ENCODE results near the gene ROBO2. TPM values are rescaled to one million over a fixed set of nuclear protein-coding genes. Genes with fewer than 3 reads are reported as not detected.

The ROBO2 gene
- total RNA-seq, 1 experiment from 2014 or later, result not detected

DNA sequence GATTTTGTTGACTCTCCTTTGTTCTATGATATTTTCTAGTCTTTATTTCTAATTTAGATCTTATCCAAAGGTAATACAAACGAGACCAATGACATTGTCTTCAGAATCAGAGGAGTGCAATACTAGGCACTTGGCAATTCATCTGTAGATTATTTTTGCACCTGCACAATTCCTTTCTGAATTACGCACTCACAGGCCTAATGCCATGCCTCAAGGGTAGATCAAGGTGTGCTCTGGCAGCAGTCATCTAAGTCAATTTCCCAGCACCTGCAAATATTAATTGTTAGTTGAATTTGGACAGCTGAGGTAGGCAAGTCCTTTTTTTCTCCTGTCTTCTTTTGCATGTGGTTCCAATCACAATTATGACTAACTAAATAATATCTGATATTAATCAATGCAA, 653.2 kb downstream of the ROBO2 start:
- DNase-seq (ENCODE audit: low read depth, low spot score), result no peak
- no TSS peak for BruUV-seq (replicated peaks)
- no peaks in the 10 kb centered on the region for H4K20me1 ChIP-seq (ENCODE audit: insufficient read depth)
- H3K27me3 ChIP-seq (ENCODE audit: insufficient read depth, low read length), result no peaks in the 10 kb centered on the region
- TF ChIP-seq FOSL1 (IDR thresholded peaks at IDR 0.05; ENCODE audit: low read depth) (no peak), SRF (IDR thresholded peaks at IDR 0.05; ENCODE audit: low read depth) (no peak), ELF1 (IDR thresholded peaks at IDR 0.05; ENCODE audit: borderline replicate concordance, low read depth) (no peak), CEBPB (IDR thresholded peaks at IDR 0.05; ENCODE audit: low read depth) (no peak), CTCF (IDR thresholded peaks at IDR 0.05 in 2 of 3, conservative IDR thresholded peaks at IDR 0.05 in 1 of 3; ENCODE audit: borderline replicate concordance in 1 of 3, insufficient read depth in 1 of 3, low read depth in 2 of 3, low read length in 2 of 3) (no peak), EZH2phosphoT487 (IDR thresholded peaks at IDR 0.05; ENCODE audit: borderline replicate concordance) (no peak)
- H2AFZ ChIP-seq (ENCODE audit: low read depth, low read length, poor library complexity, severe bottlenecking), result no peak overlapping the region
- intact Hi-C loops (cut with micrococcal nuclease), result no loop called here
- ChIA-PET POLR2A (no interaction called here), RAD21 (ENCODE audit: low non-redundant PET in 1 of 2, low total read pairs in 2 of 2, uncharacterized antibody in 2 of 2, unreplicated experiment in 2 of 2) (no interaction called here), CTCF (no interaction called here)
- no peak overlapping the region for H3K27ac ChIP-seq (ENCODE audit: low read depth, low read length)
- H3K9ac ChIP-seq (ENCODE audit: low read length), result no peak overlapping the region
- H3K9me3 ChIP-seq (ENCODE audit: control insufficient read depth in 1 of 2, insufficient read depth in 1 of 2, low read depth in 1 of 2, low read length in 2 of 2), result peaks cover 7 to 14% of the 10 kb centered on the region in 2 experiments; a peak in 1 of 4 replicates
- H3K4me2 ChIP-seq (ENCODE audit: low read length), result no peak overlapping the region
- no peaks in the 10 kb centered on the region for H3K4me1 ChIP-seq (ENCODE audit: control insufficient read depth in 1 of 2, insufficient read depth in 2 of 2, low read length in 2 of 2)
- H3K79me2 ChIP-seq (ENCODE audit: insufficient read depth, low read length), result no peaks in the 10 kb centered on the region
- no peak for ATAC-seq
- no peak overlapping the region for H3K4me3 ChIP-seq (replicated peaks in 1 of 2; ENCODE audit: low read depth in 1 of 2, low read length in 2 of 2)
- no peaks in the 10 kb centered on the region; a peak in 1 of 4 replicates for H3K36me3 ChIP-seq (ENCODE audit: control insufficient read depth in 1 of 2, insufficient read depth in 2 of 2, low read length in 2 of 2)
- H3K9me2 ChIP-seq (ENCODE audit: insufficient read depth), result no peaks in the 10 kb centered on the region

- no peaks in the 10 kb centered on the region; a peak in 2 of 4 replicates for H3K9me3 ChIP-seq (ENCODE audit: control insufficient read depth in 1 of 2, insufficient read depth in 1 of 2, low read depth in 1 of 2, low read length in 2 of 2)
- POLR2A ChIA-PET, result no interaction called here
- intact Hi-C loops (cut with micrococcal nuclease), result no loop called here
- H2AFZ ChIP-seq (ENCODE audit: low read depth, low read length, poor library complexity, severe bottlenecking), result no peak overlapping the region
- H3K4me2 ChIP-seq (ENCODE audit: low read length), result no peak overlapping the region
- no peak for ATAC-seq
- no peaks in the 10 kb centered on the region for H3K9me2 ChIP-seq (ENCODE audit: insufficient read depth)
- BruUV-seq (replicated peaks), result no TSS peak
- no peaks in the 10 kb centered on the region for H3K27me3 ChIP-seq (ENCODE audit: insufficient read depth, low read length)
- H3K4me3 ChIP-seq (replicated peaks in 1 of 2; ENCODE audit: low read depth in 1 of 2, low read length in 2 of 2), result no peak overlapping the region
- H4K20me1 ChIP-seq (ENCODE audit: insufficient read depth), result no peaks in the 10 kb centered on the region
- CTCF ChIA-PET, result no interaction called here
- H3K36me3 ChIP-seq (ENCODE audit: control insufficient read depth in 1 of 2, insufficient read depth in 2 of 2, low read length in 2 of 2), result no peaks in the 10 kb centered on the region
- no peak overlapping the region for H3K27ac ChIP-seq (ENCODE audit: low read depth, low read length)
- RAD21 ChIA-PET (ENCODE audit: low non-redundant PET in 1 of 2, low total read pairs in 2 of 2, uncharacterized antibody in 2 of 2, unreplicated experiment in 2 of 2), result no interaction called here
- no peak for DNase-seq (ENCODE audit: low read depth, low spot score)
- H3K79me2 ChIP-seq (ENCODE audit: insufficient read depth, low read length), result no peaks in the 10 kb centered on the region
- H3K9ac ChIP-seq (ENCODE audit: low read length), result no peak overlapping the region
- H3K4me1 ChIP-seq (ENCODE audit: control insufficient read depth in 1 of 2, insufficient read depth in 2 of 2, low read length in 2 of 2), result no peaks in the 10 kb centered on the region
- no peak for TF ChIP-seq RAD21 (IDR thresholded peaks at IDR 0.05; ENCODE audit: low read depth)
- no peak for TF ChIP-seq CBX3 (IDR thresholded peaks at IDR 0.05; ENCODE audit: low read depth)
- TF ChIP-seq ELF1 (IDR thresholded peaks at IDR 0.05; ENCODE audit: borderline replicate concordance, low read depth), result no peak
- TF ChIP-seq FOSL1 (IDR thresholded peaks at IDR 0.05; ENCODE audit: low read depth), result no peak
- no peak for TF ChIP-seq SP1 (IDR thresholded peaks at IDR 0.05; ENCODE audit: low read depth)
- TF ChIP-seq SIN3A (IDR thresholded peaks at IDR 0.05; ENCODE audit: low read depth), result no peak
- TF ChIP-seq YY1 (IDR thresholded peaks at IDR 0.05; ENCODE audit: extremely low read depth, insufficient replicate concordance, low read depth, low read length), result no peak
- no peak for TF ChIP-seq CEBPB (IDR thresholded peaks at IDR 0.05; ENCODE audit: low read depth)
- TF ChIP-seq REST (IDR thresholded peaks at IDR 0.05; ENCODE audit: low read depth), result no peak
- TF ChIP-seq, protein P1, sequence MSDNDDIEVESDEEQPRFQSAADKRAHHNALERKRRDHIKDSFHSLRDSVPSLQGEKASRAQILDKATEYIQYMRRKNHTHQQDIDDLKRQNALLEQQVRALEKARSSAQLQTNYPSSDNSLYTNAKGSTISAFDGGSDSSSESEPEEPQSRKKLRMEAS (IDR thresholded peaks at IDR 0.05), result no peak
- no peak for TF ChIP-seq ZNF274 (IDR thresholded peaks at IDR 0.05; ENCODE audit: low read depth, low read length)
- TF ChIP-seq SRF (IDR thresholded peaks at IDR 0.05; ENCODE audit: low read depth), result no peak
- TF ChIP-seq EGR1 (IDR thresholded peaks at IDR 0.05; ENCODE audit: low read depth), result no peak
- TF ChIP-seq ZFX (IDR thresholded peaks at IDR 0.05), result no peak
Measured at GRCh38 chr3:77699125-77699691, 659.3 kb downstream of the ROBO2 start.

All from HCT116 (cell line).